GM12878 (cell line): Measurements from ENCODE around the gene RRBP1. TPM values are rescaled to one million over a fixed set of nuclear protein-coding genes. Genes with fewer than 3 reads are reported as not detected.

Source experiments
- ATAC-seq: fragments of 200-7000 bp; cut with Tn5 transposase; 3 replicates; pipeline ENCODE4 v1.9.1; 2020; ENCODE audit warnings: mild to moderate bottlenecking, moderate library complexity
- BruUV-seq: library from RNA; stranded (reverse); fragments of 400-500 nt; replicated peaks from 2 replicates; lab custom pipeline; 2021; lab: Mats Ljungman, UMichigan
- CTCF ChIA-PET: fragments of 300-600 bp; sonication (Branson Sonifier 250); formaldehyde crosslinking; extraction: SDS; loops from one replicate; lab custom pipeline; 2021; ENCODE audit warnings: inconsistent platforms; lab: Yijun Ruan, JAX
- POLR2A ChIA-PET: fragments of 350-600 bp; formaldehyde crosslinking; extraction: SDS; loops from one replicate; lab custom pipeline; 2021; ENCODE audit warnings: inconsistent platforms; lab: Charles Lee
- RAD21 ChIA-PET: fragments of 300-600 bp; sonication (Branson Sonifier 250); formaldehyde crosslinking; loops from one replicate; lab custom pipeline; 2023; ENCODE audit warnings: antibody characterized with exemption; ENCODE audit not compliant: unreplicated experiment; lab: Charles Lee
- SMC1A ChIA-PET: fragments of 300-600 bp; sonication (Branson Sonifier 250); formaldehyde crosslinking; loops from one replicate; lab custom pipeline; 2023; ENCODE audit not compliant: unreplicated experiment, uncharacterized antibody; lab: Charles Lee
- DNase-seq: peaks from one replicate; pipeline ENCODE4 v3.0.0-alpha.2; 2011; ENCODE audit warnings: low read depth, low spot score
- FAIRE-seq: peaks from 3 replicates; lab custom pipeline; 2011; peaks lifted over from hg19 to GRCh38; lab: Jason Lieb, UNC
- H2AFZ ChIP-seq: 2 replicates; pipeline ENCODE4 v1.6.0; 2011; ENCODE audit warnings: low read depth, low read length, control low read depth; ENCODE audit not compliant: control insufficient read depth
- H3K27ac ChIP-seq: 2 replicates; pipeline ENCODE4 v1.5.1; 2011; ENCODE audit warnings: control low read depth; ENCODE audit not compliant: control insufficient read depth, insufficient read depth
- H3K27me3 ChIP-seq, 2 experiments: replicated peaks in 1 of 2; 2 replicates each; pipeline versions ENCODE4 v1.6.0 to v1.6.1; 2011; ENCODE audit warnings: low read length in 1 of 2; ENCODE audit not compliant: control insufficient read depth in 2 of 2, insufficient read depth in 2 of 2
- H3K36me3 ChIP-seq, 2 experiments: 2 replicates each; pipeline ENCODE4 v1.5.1; 2011; ENCODE audit warnings: low read length in 1 of 2; ENCODE audit not compliant: control insufficient read depth in 2 of 2, insufficient read depth in 2 of 2
- H3K4me1 ChIP-seq: 2 replicates; pipeline ENCODE4 v1.6.1; 2011; ENCODE audit warnings: mild to moderate bottlenecking, low read length, moderate library complexity, mixed read lengths; ENCODE audit not compliant: control insufficient read depth, insufficient read depth
- H3K4me2 ChIP-seq: 2 replicates; pipeline ENCODE4 v1.6.0; 2011; ENCODE audit warnings: control low read depth; ENCODE audit not compliant: control insufficient read depth, insufficient read depth
- H3K4me3 ChIP-seq: fragments of 200-600 bp; sonication (generic); 2 replicates; pipeline ENCODE4 v1.5.1; 2016
- H3K79me2 ChIP-seq: 2 replicates; pipeline ENCODE4 v1.6.0; 2011; ENCODE audit warnings: low read length; ENCODE audit not compliant: control insufficient read depth, insufficient read depth
- H3K9ac ChIP-seq: 2 replicates; pipeline ENCODE4 v1.8.0; 2011; ENCODE audit warnings: low read length, control low read depth, mixed read lengths; ENCODE audit not compliant: control insufficient read depth, insufficient read depth
- H3K9me3 ChIP-seq: replicated peaks from 3 replicates; pipeline ENCODE4 v1.5.1; 2011; ENCODE audit warnings: mild to moderate bottlenecking, low read length; ENCODE audit not compliant: control insufficient read depth, insufficient read depth
- H4K20me1 ChIP-seq: 2 replicates; pipeline ENCODE4 v1.6.0; 2011; ENCODE audit not compliant: control insufficient read depth, insufficient read depth
- ESRRA ChIP-seq: IDR thresholded peaks from 2 replicates; pipeline ENCODE4 v1.6.1; 2012; ENCODE audit warnings: mild to moderate bottlenecking, low read length, improper control_type of control experiment
- HSF1 ChIP-seq: fragments of 150-350 bp; IDR thresholded peaks from 2 replicates; pipeline ENCODE4 v1.6.1; 2014; ENCODE audit warnings: mild to moderate bottlenecking, low read depth, low read length
- MEF2A ChIP-seq: IDR thresholded peaks from 2 replicates; pipeline ENCODE4 v1.6.1; 2011; ENCODE audit warnings: low read depth, mild to moderate bottlenecking, low read length, moderate library complexity; ENCODE audit not compliant: insufficient read depth
- MYC ChIP-seq: IDR thresholded peaks from 2 replicates; pipeline ENCODE4 v1.6.1; 2011; ENCODE audit warnings: mild to moderate bottlenecking, low read length, moderate library complexity, inconsistent platforms; ENCODE audit not compliant: insufficient read depth, insufficient replicate concordance, insufficient read length, severe bottlenecking
- NFYA ChIP-seq: IDR thresholded peaks from 2 replicates; pipeline ENCODE4 v1.6.1; 2011; ENCODE audit warnings: low read depth, mild to moderate bottlenecking, low read length, improper control_type of control experiment, borderline replicate concordance
- PML ChIP-seq: IDR thresholded peaks from 2 replicates; pipeline ENCODE4 v1.6.1; 2012; ENCODE audit warnings: low read length, inconsistent platforms
- RB1 ChIP-seq: fragments of 450-650 bp; formaldehyde crosslinking; IDR thresholded peaks from 2 replicates; pipeline ENCODE4 v1.6.1; 2017; ENCODE audit warnings: mild to moderate bottlenecking, borderline replicate concordance
- RELA ChIP-seq: fragments of 450-650 bp; IDR thresholded peaks from 2 replicates; pipeline ENCODE4 v1.8.0; 2014; ENCODE audit warnings: borderline replicate concordance; ENCODE audit not compliant: partially characterized antibody
- RFX5 ChIP-seq: IDR thresholded peaks from 2 replicates; pipeline ENCODE4 v1.6.1; 2011; ENCODE audit warnings: low read depth, low read length, improper control_type of control experiment
- SPI1 ChIP-seq: IDR thresholded peaks from 2 replicates; pipeline ENCODE4 v1.6.1; 2011; ENCODE audit warnings: low read depth, mild to moderate bottlenecking, low read length, moderate library complexity, borderline replicate concordance; ENCODE audit not compliant: insufficient read depth
- SRF ChIP-seq, 2 experiments: IDR thresholded peaks; 2 replicates each; pipeline ENCODE4 v1.6.1; 2011; ENCODE audit warnings: low read depth in 2 of 2, low read length in 2 of 2, mild to moderate bottlenecking in 1 of 2, moderate library complexity in 1 of 2
- TCF12 ChIP-seq: IDR thresholded peaks from 2 replicates; pipeline ENCODE4 v1.6.1; 2011; ENCODE audit warnings: low read depth, mild to moderate bottlenecking, low read length
- ZNF24 ChIP-seq: fragments of 450-650 bp; IDR thresholded peaks from 2 replicates; pipeline ENCODE4 v1.6.1; 2017; ENCODE audit warnings: antibody characterized with exemption, mild to moderate bottlenecking
- ZNF274 ChIP-seq: IDR thresholded peaks from one replicate; pipeline ENCODE4 v1.8.0; 2011; ENCODE audit not compliant: insufficient read length, insufficient read depth
- WGBS: methylation state at CpG from one replicate; pipeline ENCODE4 v1.1.6; 2016; ENCODE audit warnings: low lambda C conversion rate; ENCODE audit not compliant: insufficient replicate concordance, insufficient coverage; ENCODE audit errors: missing lambda C conversion rate; 5-methylcytosine and 5-hydroxymethylcytosine counted together
- in situ Hi-C: fragments of 300-500 bp; cut with MboI; formaldehyde crosslinking; loops from 9 replicates; pipeline ENCODE4 v1.14.3; 2018; ENCODE audit warnings: mixed read lengths
- intact Hi-C: fragments of 100-400 bp; cut with micrococcal nuclease; formaldehyde crosslinking; loops from one replicate; pipeline ENCODE4 v1.14.2; 2022; ENCODE audit not compliant: unreplicated experiment
- polyA plus RNA-seq, 11 experiments: library from polyadenylated mRNA; depleted of rRNA in 4 of 11; unstranded in 6 of 11; stranded (reverse) in 5 of 11; fragments of >200 nt; fragmentation: Nextera tagmentation in 4 of 11; fragmentation: Illumina TruSeq in 1 of 11; extraction: Ambion mirVana in 4 of 11; extraction: Trizol in 1 of 11; gene quantifications; 1 replicate in 1 of 11; 2 replicates in 10 of 11; pipeline versions ENCODE4 v1.2.1 to v1.2.3, GENCODE V29; 2011 to 2016; ENCODE audit warnings: inconsistent platforms in 2 of 11, missing spikeins in 2 of 11, low read depth in 1 of 11
- total RNA-seq, 4 experiments: library from RNA; depleted of rRNA in 3 of 4; stranded (reverse); fragments of >200 nt in 3 of 4; fragmentation: Illumina TruSeq in 1 of 4; extraction: Trizol in 1 of 4; gene quantifications; 2 replicates each; pipeline versions ENCODE4 v1.2.1 to v1.2.3, GENCODE V29; 2013 to 2021
- TF ChIP-seq, protein P1 (sequence below): IDR thresholded peaks from 2 replicates; pipeline ENCODE4 v1.6.1; 2011; ENCODE audit warnings: borderline replicate concordance, low read depth, mild to moderate bottlenecking, moderate library complexity, mixed read lengths, low read length; ENCODE audit not compliant: insufficient read depth; ENCODE audit errors: extremely low read length

RRBP1 gene
- total and polyA plus RNA-seq, 10 of the 15 experiments (the other 5 are each of a cell fraction or from before 2014, with no cell fraction given) = 1.2 to 57.4 (median 24.6) TPM

GRCh38 chr20:17646961-17647301, 35.1 kb downstream of the RRBP1 start:
- no TSS peak for BruUV-seq
- RAD21 ChIA-PET = no interaction called here
- Histone ChIP-seq H3K9me3 (no peaks in the 10 kb centered on the region), H3K36me3 (peaks cover 2 to 5% of the 10 kb centered on the region in 2 experiments; a peak in 3 of 4 replicates), H4K20me1 (no peaks in the 10 kb centered on the region), H3K9ac (no peak overlapping the region), H3K27me3 (no peaks in the 10 kb centered on the region), H3K79me2 (no peaks in the 10 kb centered on the region; the same call in 1 of the 2 replicates), H3K27ac (no peak overlapping the region), H3K4me2 (no peak overlapping the region), H2AFZ (no peak overlapping the region), H3K4me1 (peaks cover 9% of the 10 kb centered on the region), H3K4me3 (no peak overlapping the region)
- DNase-seq (no peak), ATAC-seq (no peak), FAIRE-seq (no peak)
- WGBS = 78% methylated on average over 5 of the region's 5 CpGs
- no peak for TF ChIP-seq ZNF274
- intact Hi-C loops (no loop called here), in situ Hi-C loops (no loop called here)
- SMC1A ChIA-PET = no interaction called here
- CTCF ChIA-PET = interaction anchor here (0.6 to 1.3 kb wide), 3 partner anchors 8 to 292 kb away, joined by 3 to 6 read pairs (median 3); no protein-coding TSS in a partner anchor
- POLR2A ChIA-PET = no interaction called here

GRCh38 chr20:17646209-17646960, 35.7 kb downstream of the RRBP1 start:
- 76% methylated on average over 14 of the region's 14 CpGs for WGBS
- Histone ChIP-seq H3K27me3 (no peaks in the 10 kb centered on the region), H3K36me3 (peaks cover 4 to 5% of the 10 kb centered on the region in 2 experiments; a peak in 3 of 4 replicates), H3K9ac (no peak overlapping the region), H3K4me3 (no peak overlapping the region), H3K27ac (no peak overlapping the region), H3K4me1 (peaks cover 9% of the 10 kb centered on the region), H3K9me3 (no peaks in the 10 kb centered on the region), H3K4me2 (no peak overlapping the region), H3K79me2 (no peaks in the 10 kb centered on the region; the same call in 1 of the 2 replicates), H2AFZ (no peak overlapping the region), H4K20me1 (no peaks in the 10 kb centered on the region)
- no peak for ATAC-seq
- intact Hi-C loops (no loop called here), in situ Hi-C loops (no loop called here)
- DNase-seq = no peak
- ChIA-PET RAD21 (no interaction called here), SMC1A (no interaction called here), POLR2A (no interaction called here), CTCF (interaction anchor here (0.9 to 1.3 kb wide), 2 partner anchors 9 to 293 kb away, joined by 3 to 6 read pairs; no protein-coding TSS in a partner anchor)
- no TSS peak for BruUV-seq
- no peak for FAIRE-seq
- TF ChIP-seq PML (no peak), NFYA (no peak), HSF1 (no peak), RB1 (no peak), ZNF24 (no peak), TCF12 (no peak), RELA (no peak), RFX5 (no peak), MEF2A (no peak), ESRRA (no peak), MYC (no peak), SRF (IDR thresholded peaks at IDR 0.05; ENCODE audit: low read depth in 2 of 2, low read length in 2 of 2) (no peak), SPI1 (no peak)
- TF ChIP-seq, protein P1, sequence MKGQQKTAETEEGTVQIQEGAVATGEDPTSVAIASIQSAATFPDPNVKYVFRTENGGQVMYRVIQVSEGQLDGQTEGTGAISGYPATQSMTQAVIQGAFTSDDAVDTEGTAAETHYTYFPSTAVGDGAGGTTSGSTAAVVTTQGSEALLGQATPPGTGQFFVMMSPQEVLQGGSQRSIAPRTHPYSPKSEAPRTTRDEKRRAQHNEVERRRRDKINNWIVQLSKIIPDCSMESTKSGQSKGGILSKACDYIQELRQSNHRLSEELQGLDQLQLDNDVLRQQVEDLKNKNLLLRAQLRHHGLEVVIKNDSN = no peak
